Activated CD8-positive, alpha-beta memory T cell treated with anti-CD3 and anti-CD28 coated beads, Interleukin-2, amount 50 U/mL, for 4 hours (primary cell): ENCODE data around the gene CCDC174.
"Not testable (repeated sequence)": the region's sequence is repeated elsewhere in the genome, so short reads cannot be mapped to it uniquely, and the experiment has no call there.

ENCODE experiments used
- DNase-seq: peaks from one replicate; pipeline ENCODE4 v3.0.0-alpha.2; 2020

Gene CCDC174

GRCh38 chr3:14627815-14628214, 23.7 kb upstream of the CCDC174 start:
- DNase-seq, result no peak

GRCh38 chr3:14628406-14628805, 23.2 kb upstream of the CCDC174 start:
- DNase-seq, result no peak

- no peak for DNase-seq
These were observed 21.0 kb upstream of the CCDC174 start for GRCh38 chr3:14630404-14631100.

- no peak for DNase-seq
These were observed 20.5 kb upstream of the CCDC174 start for GRCh38 chr3:14631101-14631497.

GRCh38 chr3:14631687-14632441, 19.7 kb upstream of the CCDC174 start:
- no peak for DNase-seq

- DNase-seq, result no peak
These were observed 19.1 kb upstream of the CCDC174 start for GRCh38 chr3:14632442-14632930.

- DNase-seq, result no peak
These were observed 18.1 kb upstream of the CCDC174 start for GRCh38 chr3:14633417-14633816.

- peak; percentile 50 for DNase-seq
These were observed 17.6 kb upstream of the CCDC174 start for GRCh38 chr3:14633819-14634424.

GRCh38 chr3:14634763-14635400, 16.7 kb upstream of the CCDC174 start:
- DNase-seq, result no peak

- no peak for DNase-seq
These were observed 15.0 kb upstream of the CCDC174 start for GRCh38 chr3:14636496-14637087.

- no peak for DNase-seq
These were observed 11.4 kb upstream of the CCDC174 start for GRCh38 chr3:14640157-14640562.

- DNase-seq, result no peak
These were observed 10.8 kb upstream of the CCDC174 start for GRCh38 chr3:14640734-14641133.

GRCh38 chr3:14641346-14641745, 10.2 kb upstream of the CCDC174 start:
- DNase-seq, result no peak

GRCh38 chr3:14645453-14645852, 6.1 kb upstream of the CCDC174 start:
- DNase-seq, result no peak

- no peak for DNase-seq
These were observed 5.4 kb upstream of the CCDC174 start for GRCh38 chr3:14646131-14646573.

- DNase-seq, result no peak
These were observed 4.8 kb upstream of the CCDC174 start for GRCh38 chr3:14646589-14647413.

- DNase-seq, result no peak
These were observed 3.3 kb upstream of the CCDC174 start for GRCh38 chr3:14647976-14648955.

GRCh38 chr3:14649466-14649865, 2.1 kb upstream of the CCDC174 start:
- no peak for DNase-seq

- no peak for DNase-seq
These were observed 1.4 kb upstream of the CCDC174 start for GRCh38 chr3:14650193-14650592.

- DNase-seq, result not testable (repeated sequence)
These were observed 872 bp downstream of the CCDC174 start for GRCh38 chr3:14652360-14652907.
